NT2/D1 (cell line): ENCODE measurements around the gene CORO1C.

Source experiments
- SUZ12 ChIP-seq: IDR thresholded peaks from 2 replicates; pipeline ENCODE4 v1.6.1; 2011; ENCODE audit not compliant: insufficient read length, insufficient read depth; ENCODE audit errors: extremely low read depth
- YY1 ChIP-seq: IDR thresholded peaks from 2 replicates; pipeline ENCODE4 v1.6.1; 2011; ENCODE audit not compliant: insufficient read length, insufficient read depth
- ZNF274 ChIP-seq: IDR thresholded peaks from 2 replicates; pipeline ENCODE4 v1.6.1; 2011; ENCODE audit warnings: mild to moderate bottlenecking, low read depth, low read length

DNA sequence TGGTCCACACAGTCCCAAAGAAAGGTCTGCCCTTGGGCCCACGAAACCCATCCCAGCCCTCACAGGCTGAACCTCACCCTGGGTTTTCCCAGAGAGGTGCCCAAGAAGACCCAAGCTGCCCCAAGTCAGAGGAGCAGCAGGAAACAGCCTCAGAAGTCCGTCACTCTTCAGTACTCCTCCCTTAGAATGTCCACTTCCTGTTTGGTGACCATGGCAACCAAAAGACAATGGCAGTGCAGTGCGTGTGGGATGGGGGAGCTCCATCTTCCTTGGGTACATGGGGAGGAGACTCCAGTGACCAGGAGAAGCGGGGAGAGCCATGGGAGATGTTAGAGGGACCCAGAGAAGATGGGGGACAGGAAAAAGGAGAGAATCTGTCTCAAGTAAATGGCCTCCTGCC lies 108.9 kb downstream of the CORO1C start:
- TF ChIP-seq SUZ12, result no peak
- no peak for TF ChIP-seq YY1
- TF ChIP-seq ZNF274, result no peak
